Heart right ventricle (tissue), 16 donors: Measurements from ENCODE around the gene STPG3. TPM values are rescaled to one million over a fixed set of nuclear protein-coding genes. Genes with fewer than 3 reads are reported as not detected.

ENCODE experiments used
- ATAC-seq, 8 donors: fragments of 200-7000 bp; cut with Tn5 transposase; one replicate each; pipeline ENCODE4 v1.9.1; 2020; ENCODE audit warnings: mild to moderate bottlenecking in 8 of 8, moderate library complexity in 8 of 8, moderate number of reproducible peaks in 1 of 8
- DNase-seq, 2 donors: peaks; one replicate each; pipeline ENCODE4 v3.0.0-alpha.2; 2020
- H3K27ac ChIP-seq, 10 donors: fragments of 200-600 bp; sonication (generic) in 2 of 10; one replicate each; pipeline versions ENCODE4 v1.5.0 to v1.8.0; 2020 to 2022; ENCODE audit warnings: mild to moderate bottlenecking in 3 of 10
- H3K27me3 ChIP-seq, 7 donors: fragments of 200-600 bp; one replicate each; pipeline ENCODE4 v1.8.0; 2021 to 2022; ENCODE audit warnings: mild to moderate bottlenecking in 2 of 7
- H3K36me3 ChIP-seq, 9 donors: fragments of 200-600 bp; sonication (generic) in 1 of 9; one replicate each; pipeline versions ENCODE4 v1.5.0 to v1.8.0; 2020 to 2022; ENCODE audit warnings: mild to moderate bottlenecking in 2 of 9
- H3K4me1 ChIP-seq, 9 donors: fragments of 200-600 bp; sonication (generic) in 1 of 9; one replicate each; pipeline versions ENCODE4 v1.5.0 to v1.8.0; 2020 to 2022; ENCODE audit warnings: mild to moderate bottlenecking in 4 of 9
- H3K4me3 ChIP-seq, 10 donors: fragments of 200-600 bp; sonication (generic) in 2 of 10; one replicate each; pipeline versions ENCODE4 v1.5.0 to v1.8.0; 2020 to 2022; ENCODE audit warnings: mild to moderate bottlenecking in 7 of 10, moderate library complexity in 2 of 10
- H3K9me3 ChIP-seq, 11 donors: fragments of 200-600 bp in 10 of 11; sonication (generic) in 2 of 11; one replicate each; pipeline versions ENCODE4 v1.5.0 to v1.8.0; 2013 to 2022; ENCODE audit warnings: mild to moderate bottlenecking in 2 of 11, control low read depth in 1 of 11, moderate library complexity in 1 of 11
- CTCF ChIP-seq, 9 donors: fragments of 200-600 bp; sonication (generic) in 2 of 9; IDR thresholded peaks; one replicate each; pipeline versions ENCODE4 v1.5.0 to v1.8.0; 2021 to 2022; ENCODE audit warnings: antibody characterized with exemption in 9 of 9, mild to moderate bottlenecking in 5 of 9, moderate library complexity in 1 of 9
- WGBS, 2 donors: extraction: QIAGEN DNeasy Blood & Tissue Kit; methylation state at CpG; one replicate each; pipeline ENCODE4 v1.1.7; 2013; ENCODE audit warnings: inconsistent platforms in 1 of 2; 5-methylcytosine and 5-hydroxymethylcytosine counted together
- intact Hi-C, 10 donors: fragments of 100-400 bp; cut with DNase I; formaldehyde crosslinking; loops; one replicate each; pipeline versions ENCODE4 v1.11.1 to v1.14.2; 2022
- polyA plus RNA-seq, 2 donors: library from polyadenylated mRNA; stranded (reverse); fragments of 200-250 nt; gene quantifications; one replicate each; pipeline ENCODE4 v1.2.3, GENCODE V29; 2013
- total RNA-seq, 10 donors: library from RNA; stranded (reverse); fragmentation: NEBNext Ultra II Directional in 3 of 10; extraction: Animal tissue kit (Norgen Biotek cat#: 25700) in 3 of 10; gene quantifications; one replicate each; pipeline versions ENCODE4 v1.2.1 to v1.2.4, GENCODE V29; 2021 to 2023
- donor health status: Arrhythmogenic right ventricular cardiomyopathy.
- donor health status: ischemic (EF 13 %, LVEDD 7.1; RV severe dilation, severe dysfunction).
- donor health status: healthy with polysubstance abuse.
- donor health status: DM: no; HTN: yes; CAD: no.
- donor health status: DM: no; HTN: no; CAD: no.
- donor health status: ischemic (EF 25% LVEDD 6.9; RV normal size, moderate dysfunction).
- donor health status: ischemic (EF 25% LVEDD 5.7; RV mildly dilated, moderate dysfunction).
- donor health status: healthy.
- donor health status: DM: yes; HTN: yes; CAD: no.
- donor health status: Ischemic cardiomyopathy.
- donor health status: ischemic (EF 35%, LVEDD 5.7; RV mildly dilated, moderate dysfunction).
- donor health status: nonischemic (EF 11% LVEDD 7.7; RV severe dilation, severe dysfunction).
- donor health status: DM: yes; HTN: yes; CAD: no.
- donor health status: PGD.
- donor health status: ischemic (EF 29% LVEDD 5.4; RV normal size, mild dysfunction).
- donor health status: nonischemic (EF 23%, LVEDD 6.1; RV moderate dilation, normal function).

The STPG3 gene
- total and polyA plus RNA-seq, 12 donors: 0.24 to 0.44 (median 0.32) TPM; not detected in 8

GRCh38 chr9:137255448-137256114, 4.5 kb downstream of the STPG3 start:
- 3% methylated on average over 37 to 51 of the region's 51 CpGs for WGBS, 2 donors
- H3K36me3 ChIP-seq: peaks cover 0 to 43% (median 16%) of the 10 kb centered on the region in 9 donors
- intact Hi-C loops: no loop called here
- no peak for DNase-seq
- H3K4me1 ChIP-seq: peaks cover 13 to 35% (median 26%) of the 10 kb centered on the region in 9 donors
- no peak for TF ChIP-seq CTCF (IDR thresholded peaks at IDR 0.05)
- peak overlapping the region; percentile 85 to 100 (median 98) for H3K4me3 ChIP-seq
- no peaks in the 10 kb centered on the region for H3K27me3 ChIP-seq
- peak in 7 of 8 donors; percentile 2 to 17 (median 14) for ATAC-seq
- H3K27ac ChIP-seq: peak overlapping the region; percentile 68 to 94 (median 86)
- no peaks in the 10 kb centered on the region for H3K9me3 ChIP-seq

GRCh38 chr9:137256362-137256761, 5.3 kb downstream of the STPG3 start:
- H3K36me3 ChIP-seq: peaks cover 0 to 45% (median 16%) of the 10 kb centered on the region in 9 donors
- H3K27me3 ChIP-seq: no peaks in the 10 kb centered on the region
- 77 to 79% methylated on average over 15 of the region's 15 CpGs for WGBS, 2 donors
- H3K4me1 ChIP-seq: peaks cover 11 to 30% (median 24%) of the 10 kb centered on the region in 9 donors
- TF ChIP-seq CTCF (IDR thresholded peaks at IDR 0.05): no peak
- peak overlapping the region in 9 of 10 donors; percentile 85 to 100 (median 98) for H3K4me3 ChIP-seq
- no peak overlapping the region for H3K27ac ChIP-seq
- DNase-seq (no peak), ATAC-seq (no peak)
- H3K9me3 ChIP-seq: no peaks in the 10 kb centered on the region
- intact Hi-C loops: no loop called here

GRCh38 chr9:137256856-137257255, 5.8 kb downstream of the STPG3 start:
- WGBS, 2 donors: 94% methylated on average over 15 of the region's 15 CpGs

More at GRCh38 chr9:137256856-137257255, 5.8 kb downstream of the STPG3 start:
- ATAC-seq (no peak), DNase-seq (no peak)
- no peak for TF ChIP-seq CTCF (IDR thresholded peaks at IDR 0.05)
- no peaks in the 10 kb centered on the region for H3K27me3 ChIP-seq
- peaks cover 0 to 49% (median 16%) of the 10 kb centered on the region in 9 donors for H3K36me3 ChIP-seq
- intact Hi-C loops: no loop called here
- peak overlapping the region in 6 of 10 donors; percentile 96 to 100 (median 98) for H3K4me3 ChIP-seq
- H3K4me1 ChIP-seq: peaks cover 11 to 30% (median 25%) of the 10 kb centered on the region in 9 donors
- H3K9me3 ChIP-seq: no peaks in the 10 kb centered on the region
- no peak overlapping the region for H3K27ac ChIP-seq
